ENCODE data around the gene VSTM2L.

Gene VSTM2L

GRCh38 chr20:37873884-37874283, 29.0 kb upstream of the VSTM2L start:
- H3K27ac ChIP-seq: no peak overlapping the region
- TF ChIP-seq CTCF (IDR thresholded peaks at IDR 0.05) (no peak), ZFX (IDR thresholded peaks at IDR 0.05; ENCODE audit: borderline replicate concordance) (no peak)

GRCh38 chr20:37875460-37876175, 27.3 kb upstream of the VSTM2L start:
- H3K27ac ChIP-seq: no peak overlapping the region
- TF ChIP-seq ZFX (IDR thresholded peaks at IDR 0.05; ENCODE audit: borderline replicate concordance): no peak

- H3K27ac ChIP-seq: no peak overlapping the region
- TF ChIP-seq CTCF (IDR thresholded peaks at IDR 0.05) (no peak), ZFX (IDR thresholded peaks at IDR 0.05; ENCODE audit: borderline replicate concordance) (no peak)
Observed at GRCh38 chr20:37876863-37877262, 26.1 kb upstream of the VSTM2L start.

GRCh38 chr20:37877832-37878772, 24.8 kb upstream of the VSTM2L start:
- no peak for TF ChIP-seq ZFX (IDR thresholded peaks at IDR 0.05; ENCODE audit: borderline replicate concordance)
- no peak overlapping the region for H3K27ac ChIP-seq

- H3K27ac ChIP-seq: no peak overlapping the region
- TF ChIP-seq CTCF (IDR thresholded peaks at IDR 0.05) (no peak), ZFX (IDR thresholded peaks at IDR 0.05; ENCODE audit: borderline replicate concordance) (no peak)
Observed at GRCh38 chr20:37878835-37879599, 23.9 kb upstream of the VSTM2L start.

GRCh38 chr20:37879843-37880242, 23.1 kb upstream of the VSTM2L start:
- H3K27ac ChIP-seq: no peak overlapping the region
- TF ChIP-seq ZFX (IDR thresholded peaks at IDR 0.05; ENCODE audit: borderline replicate concordance) (no peak), CTCF (IDR thresholded peaks at IDR 0.05) (no peak)

- H3K27ac ChIP-seq: no peak overlapping the region
- TF ChIP-seq CTCF (IDR thresholded peaks at IDR 0.05): no peak
- TF ChIP-seq ZFX (IDR thresholded peaks at IDR 0.05; ENCODE audit: borderline replicate concordance): no peak
Observed at GRCh38 chr20:37880726-37881591, 22.0 kb upstream of the VSTM2L start.

Data from 22Rv1 (cell line).